K562 (cell line): ENCODE data around the gene ZNF12. TPM values are rescaled to one million over a fixed set of nuclear protein-coding genes. Genes with fewer than 3 reads are reported as not detected.

Experiments used
- FOXJ2 ChIP-seq: fragments of 200-800 bp; sonication (Bioruptor generic); IDR thresholded peaks from 2 replicates; pipeline ENCODE4 v1.6.1; 2016; ENCODE audit warnings: missing genetic modification characterization, missing compliant biosample characterization
- HMBOX1 ChIP-seq: sonication (generic); IDR thresholded peaks from 2 replicates; pipeline ENCODE4 v1.6.1; 2016
- MCM2 ChIP-seq: fragments of 450-650 bp; IDR thresholded peaks from 2 replicates; pipeline ENCODE4 v1.6.1; 2017; ENCODE audit warnings: low read depth, mild to moderate bottlenecking
- MTA1 ChIP-seq: fragments of 450-650 bp; IDR thresholded peaks from 2 replicates; pipeline ENCODE4 v1.6.1; 2017; ENCODE audit warnings: borderline replicate concordance
- MYNN ChIP-seq, 2 experiments: sonication (generic); formaldehyde crosslinking in 1 of 2; IDR thresholded peaks; 2 replicates each; pipeline versions ENCODE4 v1.5.0 to v1.6.1; 2016 to 2020; ENCODE audit warnings: antibody characterized with exemption in 1 of 2, missing genetic modification reagents in 1 of 2
- NFRKB ChIP-seq: fragments of 450-650 bp; IDR thresholded peaks from 2 replicates; pipeline ENCODE4 v1.6.1; 2016; ENCODE audit warnings: low read depth
- NR1H2 ChIP-seq: sonication (generic); formaldehyde crosslinking; IDR thresholded peaks from 2 replicates; pipeline ENCODE4 v1.4.0; 2020; ENCODE audit warnings: mild to moderate bottlenecking, missing genetic modification reagents
- PYGO2 ChIP-seq: fragments of 450-650 bp; IDR thresholded peaks from 2 replicates; pipeline ENCODE4 v1.6.1; 2016; ENCODE audit warnings: mild to moderate bottlenecking, missing genetic modification characterization, moderate library complexity, missing compliant biosample characterization
- RBM25 ChIP-seq: fragments of 200-400 bp; formaldehyde crosslinking; IDR thresholded peaks from 2 replicates; pipeline ENCODE4 v1.6.1; 2018; ENCODE audit warnings: low read length, low read depth, moderate library complexity; ENCODE audit not compliant: severe bottlenecking
- RCOR1 ChIP-seq, 2 experiments: IDR thresholded peaks; 2 replicates each; pipeline ENCODE4 v1.6.1; 2012; ENCODE audit warnings: low read depth in 2 of 2, low read length in 2 of 2, borderline replicate concordance in 1 of 2, improper control_type of control experiment in 1 of 2
- RFX5 ChIP-seq: IDR thresholded peaks from 2 replicates; pipeline ENCODE4 v1.6.1; 2011; ENCODE audit warnings: low read depth, mild to moderate bottlenecking, improper control_type of control experiment, low read length
- TBP ChIP-seq: optimal IDR thresholded peaks from 2 replicates; pipeline ENCODE3; 2011; ENCODE audit warnings: low read depth, low read length, improper control_type of control experiment
- TFAM ChIP-seq: fragments of 250-450 bp; sonication (Bioruptor Pico); conservative IDR thresholded peaks from 2 replicates; pipeline ENCODE4 v1.5.0; 2021; ENCODE audit warnings: mild to moderate bottlenecking, moderate library complexity
- ZFX ChIP-seq: sonication (generic); formaldehyde crosslinking; IDR thresholded peaks from 2 replicates; pipeline ENCODE4 v1.8.0; 2022; ENCODE audit warnings: mild to moderate bottlenecking, missing genetic modification reagents, moderate library complexity
- ZNF280A ChIP-seq: fragments of 450-650 bp; IDR thresholded peaks from 2 replicates; pipeline ENCODE4 v1.6.1; 2018; ENCODE audit warnings: mild to moderate bottlenecking, low read depth; ENCODE audit not compliant: partially characterized antibody
- ZNF77 ChIP-seq: fragments of 250-450 bp; sonication (Bioruptor Pico); IDR thresholded peaks from 2 replicates; pipeline ENCODE4 v1.5.0; 2020
- polyA plus RNA-seq, 8 experiments: library from polyadenylated mRNA; depleted of rRNA in 4 of 8; stranded (reverse) in 5 of 8; unstranded in 3 of 8; fragments of >200 nt; fragmentation: Nextera tagmentation in 2 of 8; fragmentation: Illumina TruSeq in 1 of 8; extraction: Ambion mirVana in 2 of 8; extraction: Trizol in 1 of 8; gene quantifications; 2 replicates each; pipeline versions ENCODE4 v1.2.1 to v1.2.3, GENCODE V29; 2011 to 2014; ENCODE audit warnings: inconsistent platforms in 1 of 8, missing spikeins in 1 of 8
- total RNA-seq, 7 experiments: library from RNA; depleted of rRNA in 6 of 7; stranded (reverse); fragments of >200 nt in 6 of 7; fragmentation: Illumina TruSeq in 2 of 7; extraction: Trizol in 2 of 7; gene quantifications; 2 replicates each; pipeline versions ENCODE4 v1.2.1 to v1.2.3, GENCODE V29; 2011 to 2021; ENCODE audit warnings: low replicate concordance in 1 of 7
- TF ChIP-seq, protein P1 (sequence below): fragments of 450-650 bp; IDR thresholded peaks from 2 replicates; pipeline ENCODE4 v1.6.1; 2016; ENCODE audit warnings: antibody characterized with exemption
- TF ChIP-seq, protein P2 (sequence below): fragments of 450-650 bp; formaldehyde crosslinking; IDR thresholded peaks from 2 replicates; pipeline ENCODE4 v1.4.0; 2022; ENCODE audit warnings: mild to moderate bottlenecking, moderate library complexity
- TF ChIP-seq, protein P3 (sequence below), 3 experiments: IDR thresholded peaks in 2 of 3; conservative IDR thresholded peaks in 1 of 3; 2 replicates each; pipeline ENCODE4 v1.5.1; 2011 to 2012; ENCODE audit warnings: low read length in 3 of 3, mild to moderate bottlenecking in 3 of 3, control low read depth in 2 of 3, improper control_type of control experiment in 1 of 3, inconsistent platforms in 1 of 3, low read depth in 1 of 3, mixed read lengths in 1 of 3, moderate library complexity in 1 of 3; ENCODE audit not compliant: insufficient read depth in 2 of 3
- TF ChIP-seq, protein P4 (sequence below): fragments of 250-450 bp; sonication (Bioruptor Pico); IDR thresholded peaks from 2 replicates; pipeline ENCODE4 v1.4.0; 2020; ENCODE audit warnings: borderline replicate concordance

ZNF12 gene
- total and polyA plus RNA-seq, 9 of the 15 experiments (the other 6 are each of a cell fraction or from before 2014, with no cell fraction given), result 5.8 to 32.3 (median 18.9) TPM

DNA sequence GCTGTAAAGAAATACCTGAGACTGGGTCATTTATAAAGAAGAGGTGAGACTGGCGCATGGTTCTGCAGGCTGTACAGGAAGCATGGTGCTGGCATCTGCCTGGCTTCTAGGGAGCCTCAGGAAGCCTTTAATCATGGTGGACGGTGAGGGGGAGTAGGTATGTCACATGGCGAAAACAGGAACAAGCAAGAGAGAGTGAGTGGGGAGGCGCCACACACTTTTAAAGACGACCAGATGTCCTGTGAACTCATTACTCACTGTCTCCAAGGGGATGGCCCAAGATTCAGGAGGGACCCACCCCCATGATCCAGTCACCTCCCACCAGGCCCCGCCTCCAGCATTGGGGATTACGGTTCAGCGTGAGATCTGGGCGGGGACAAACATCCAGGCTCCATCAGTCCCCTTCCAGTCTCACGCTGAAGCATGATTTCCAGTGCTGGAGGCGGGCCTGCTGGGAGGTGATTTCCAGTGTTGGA, 66.5 kb downstream of the ZNF12 start (continued):
- 0 out of 4 replicates have a peak, but pooled peaks of 1 of the 2 experiments have one; percentile 5 for TF ChIP-seq RCOR1 (IDR thresholded peaks at IDR 0.05; ENCODE audit: borderline replicate concordance in 1 of 2, low read depth in 2 of 2, low read length in 2 of 2)
- TF ChIP-seq, protein P1, sequence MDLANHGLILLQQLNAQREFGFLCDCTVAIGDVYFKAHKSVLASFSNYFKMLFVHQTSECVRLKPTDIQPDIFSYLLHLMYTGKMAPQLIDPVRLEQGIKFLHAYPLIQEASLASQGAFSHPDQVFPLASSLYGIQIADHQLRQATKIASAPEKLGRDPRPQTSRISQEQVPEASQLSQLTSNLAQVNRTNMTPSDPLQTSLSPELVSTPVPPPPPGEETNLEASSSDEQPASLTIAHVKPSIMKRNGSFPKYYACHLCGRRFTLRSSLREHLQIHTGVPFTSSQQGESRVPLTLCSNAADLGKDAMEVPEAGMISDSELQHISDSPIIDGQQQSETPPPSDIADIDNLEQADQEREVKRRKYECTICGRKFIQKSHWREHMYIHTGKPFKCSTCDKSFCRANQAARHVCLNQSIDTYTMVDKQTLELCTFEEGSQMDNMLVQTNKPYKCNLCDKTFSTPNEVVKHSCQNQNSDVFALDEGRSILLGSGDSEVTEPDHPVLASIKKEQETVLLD, result no peak
- TF ChIP-seq, protein P2, sequence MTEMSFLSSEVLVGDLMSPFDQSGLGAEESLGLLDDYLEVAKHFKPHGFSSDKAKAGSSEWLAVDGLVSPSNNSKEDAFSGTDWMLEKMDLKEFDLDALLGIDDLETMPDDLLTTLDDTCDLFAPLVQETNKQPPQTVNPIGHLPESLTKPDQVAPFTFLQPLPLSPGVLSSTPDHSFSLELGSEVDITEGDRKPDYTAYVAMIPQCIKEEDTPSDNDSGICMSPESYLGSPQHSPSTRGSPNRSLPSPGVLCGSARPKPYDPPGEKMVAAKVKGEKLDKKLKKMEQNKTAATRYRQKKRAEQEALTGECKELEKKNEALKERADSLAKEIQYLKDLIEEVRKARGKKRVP (CRISPR knock-in tag), result no peak
- TF ChIP-seq ZFX (CRISPR knock-in tag), result no peak
- TF ChIP-seq PYGO2, result no peak
- no peak for TF ChIP-seq FOXJ2
- TF ChIP-seq, protein P3, sequence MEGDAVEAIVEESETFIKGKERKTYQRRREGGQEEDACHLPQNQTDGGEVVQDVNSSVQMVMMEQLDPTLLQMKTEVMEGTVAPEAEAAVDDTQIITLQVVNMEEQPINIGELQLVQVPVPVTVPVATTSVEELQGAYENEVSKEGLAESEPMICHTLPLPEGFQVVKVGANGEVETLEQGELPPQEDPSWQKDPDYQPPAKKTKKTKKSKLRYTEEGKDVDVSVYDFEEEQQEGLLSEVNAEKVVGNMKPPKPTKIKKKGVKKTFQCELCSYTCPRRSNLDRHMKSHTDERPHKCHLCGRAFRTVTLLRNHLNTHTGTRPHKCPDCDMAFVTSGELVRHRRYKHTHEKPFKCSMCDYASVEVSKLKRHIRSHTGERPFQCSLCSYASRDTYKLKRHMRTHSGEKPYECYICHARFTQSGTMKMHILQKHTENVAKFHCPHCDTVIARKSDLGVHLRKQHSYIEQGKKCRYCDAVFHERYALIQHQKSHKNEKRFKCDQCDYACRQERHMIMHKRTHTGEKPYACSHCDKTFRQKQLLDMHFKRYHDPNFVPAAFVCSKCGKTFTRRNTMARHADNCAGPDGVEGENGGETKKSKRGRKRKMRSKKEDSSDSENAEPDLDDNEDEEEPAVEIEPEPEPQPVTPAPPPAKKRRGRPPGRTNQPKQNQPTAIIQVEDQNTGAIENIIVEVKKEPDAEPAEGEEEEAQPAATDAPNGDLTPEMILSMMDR (IDR thresholded peaks at IDR 0.05 in 2 of 3, conservative IDR thresholded peaks at IDR 0.05 in 1 of 3; ENCODE audit: insufficient read depth in 2 of 3, low read depth in 1 of 3, low read length in 3 of 3), result no peak
- TF ChIP-seq MTA1, result no peak
- no peak for TF ChIP-seq NFRKB
- TF ChIP-seq TBP, result peak; percentile 33
- TF ChIP-seq, protein P4, sequence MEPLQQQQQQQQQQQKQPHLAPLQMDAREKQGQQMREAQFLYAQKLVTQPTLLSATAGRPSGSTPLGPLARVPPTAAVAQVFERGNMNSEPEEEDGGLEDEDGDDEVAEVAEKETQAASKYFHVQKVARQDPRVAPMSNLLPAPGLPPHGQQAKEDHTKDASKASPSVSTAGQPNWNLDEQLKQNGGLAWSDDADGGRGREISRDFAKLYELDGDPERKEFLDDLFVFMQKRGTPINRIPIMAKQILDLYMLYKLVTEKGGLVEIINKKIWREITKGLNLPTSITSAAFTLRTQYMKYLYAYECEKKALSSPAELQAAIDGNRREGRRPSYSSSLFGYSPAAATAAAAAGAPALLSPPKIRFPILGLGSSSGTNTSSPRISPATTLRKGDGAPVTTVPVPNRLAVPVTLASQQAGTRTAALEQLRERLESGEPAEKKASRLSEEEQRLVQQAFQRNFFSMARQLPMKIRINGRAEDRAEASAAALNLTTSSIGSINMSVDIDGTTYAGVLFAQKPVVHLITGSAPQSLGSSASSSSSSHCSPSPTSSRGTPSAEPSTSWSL (CRISPR knock-in tag), result no peak
- no peak for TF ChIP-seq MYNN (IDR thresholded peaks at IDR 0.05)
- TF ChIP-seq MYNN (CRISPR knock-in tag; IDR thresholded peaks at IDR 0.05), result no peak
- no peak for TF ChIP-seq RBM25
- no peak for TF ChIP-seq RFX5
- TF ChIP-seq NR1H2 (CRISPR knock-in tag), result no peak
- TF ChIP-seq MCM2, result no peak
- no peak for TF ChIP-seq ZNF77 (CRISPR knock-in tag)
- TF ChIP-seq HMBOX1, result no peak
- TF ChIP-seq TFAM (CRISPR knock-in tag), result no peak
- TF ChIP-seq ZNF280A, result no peak
